Stimulated activated CD4-positive, alpha-beta T cell treated with anti-CD3 and anti-CD28 coated beads, Interleukin-1b, Interleukin-23, amount 100 ng/mL, for 1 hour (primary cell): ENCODE results near the gene TSPOAP1.

Experiments used
- DNase-seq, 2 donors: peaks; one replicate each; pipeline ENCODE4 v3.0.0-alpha.2; 2020; ENCODE audit warnings: low read depth in 2 of 2

TSPOAP1 gene

DNA sequence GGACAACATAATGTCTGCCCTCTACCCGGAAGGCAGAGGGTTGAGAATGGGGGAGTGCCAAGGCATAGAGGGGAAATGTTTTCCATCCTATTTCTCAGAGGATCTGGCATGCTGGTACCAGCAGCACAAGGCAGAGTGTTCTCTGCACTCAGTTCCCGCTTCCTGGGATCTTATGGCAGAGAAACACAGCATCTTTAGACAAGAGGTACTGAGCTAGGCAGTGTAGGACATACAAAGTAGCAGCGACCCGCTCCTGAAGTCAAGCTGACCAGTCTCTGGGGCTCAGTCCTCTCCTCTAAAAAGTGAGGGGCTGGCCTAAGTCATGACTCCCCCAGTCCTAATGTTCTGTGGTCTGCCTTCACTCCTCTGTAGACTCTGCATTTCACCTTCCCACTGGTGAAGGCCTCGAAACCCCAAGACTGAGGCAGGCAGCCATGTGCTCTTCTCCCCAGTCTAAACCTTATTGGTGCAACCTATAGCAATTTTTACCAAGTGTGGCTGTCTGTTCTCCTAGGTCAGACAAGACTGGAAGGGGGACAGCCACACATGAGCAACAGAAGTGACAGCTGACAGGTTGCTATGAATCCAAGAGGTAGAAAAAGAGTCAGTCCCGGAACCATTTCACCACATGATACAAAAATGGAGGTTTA is 11.3 kb upstream of the TSPOAP1 start:
- DNase-seq = no peak

DNA sequence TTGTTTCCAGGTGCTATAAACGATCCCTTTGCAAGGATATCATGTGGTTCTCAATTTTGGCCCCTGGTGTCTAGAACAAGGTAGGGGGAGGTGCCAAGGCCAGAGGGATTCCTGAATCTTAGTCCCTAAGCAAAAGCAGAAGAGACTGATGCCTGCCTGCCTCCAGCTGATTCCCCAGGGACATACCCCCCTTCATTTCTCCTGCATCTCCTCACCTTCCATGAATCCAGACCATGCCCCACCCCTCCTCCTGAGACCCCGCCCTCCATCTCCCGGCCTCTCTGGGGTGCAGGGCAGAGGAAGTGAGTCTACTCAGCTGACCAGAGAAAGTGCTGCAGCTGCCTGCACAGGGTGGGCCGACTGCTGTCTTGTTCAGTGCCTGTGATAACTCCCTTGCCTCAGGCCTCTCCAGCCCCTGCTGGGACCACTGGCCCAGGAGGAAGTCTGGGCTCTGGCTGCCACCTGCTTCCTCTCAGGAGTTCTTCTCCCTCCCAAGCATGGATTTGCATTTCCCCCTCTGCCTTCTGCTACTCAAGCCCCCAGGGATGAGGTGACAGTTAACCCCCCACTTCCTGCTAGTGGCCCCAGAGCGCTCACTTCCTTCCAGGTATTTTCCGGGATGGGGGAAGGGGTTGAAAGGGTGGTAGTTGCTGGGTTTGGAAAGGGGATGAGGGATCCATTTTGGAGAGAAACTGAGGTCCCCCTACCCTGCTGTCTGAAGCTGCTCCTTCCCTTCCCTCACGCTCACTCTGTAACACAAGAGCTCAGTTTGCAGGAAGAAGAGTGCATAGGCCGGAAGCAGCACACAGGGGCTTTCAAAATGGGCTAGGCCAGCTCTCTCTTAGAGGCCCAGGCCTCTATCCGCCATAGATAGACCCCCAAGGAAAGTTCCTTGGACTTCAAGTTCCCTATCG is 10.5 kb upstream of the TSPOAP1 start:
- DNase-seq = no peak

DNA sequence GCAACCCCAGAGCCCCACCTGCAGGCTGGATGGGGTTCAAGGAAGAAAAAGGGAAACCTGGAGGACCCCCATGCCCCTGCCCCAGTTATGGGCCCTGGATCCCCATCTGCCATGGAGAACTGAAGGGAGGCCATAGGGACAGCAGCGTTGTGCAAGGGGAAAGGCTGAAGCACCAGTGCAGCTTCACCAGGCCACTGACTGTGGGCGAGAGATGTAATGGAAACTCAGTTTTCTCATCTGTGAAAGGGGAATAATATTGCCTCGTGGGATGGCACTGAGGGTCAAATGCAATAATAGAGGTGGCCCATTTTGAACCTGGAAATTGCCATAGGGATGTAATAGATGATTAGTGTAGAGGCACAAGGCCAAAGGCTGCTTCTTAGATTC is 9.9 kb upstream of the TSPOAP1 start:
- DNase-seq = no peak

DNA sequence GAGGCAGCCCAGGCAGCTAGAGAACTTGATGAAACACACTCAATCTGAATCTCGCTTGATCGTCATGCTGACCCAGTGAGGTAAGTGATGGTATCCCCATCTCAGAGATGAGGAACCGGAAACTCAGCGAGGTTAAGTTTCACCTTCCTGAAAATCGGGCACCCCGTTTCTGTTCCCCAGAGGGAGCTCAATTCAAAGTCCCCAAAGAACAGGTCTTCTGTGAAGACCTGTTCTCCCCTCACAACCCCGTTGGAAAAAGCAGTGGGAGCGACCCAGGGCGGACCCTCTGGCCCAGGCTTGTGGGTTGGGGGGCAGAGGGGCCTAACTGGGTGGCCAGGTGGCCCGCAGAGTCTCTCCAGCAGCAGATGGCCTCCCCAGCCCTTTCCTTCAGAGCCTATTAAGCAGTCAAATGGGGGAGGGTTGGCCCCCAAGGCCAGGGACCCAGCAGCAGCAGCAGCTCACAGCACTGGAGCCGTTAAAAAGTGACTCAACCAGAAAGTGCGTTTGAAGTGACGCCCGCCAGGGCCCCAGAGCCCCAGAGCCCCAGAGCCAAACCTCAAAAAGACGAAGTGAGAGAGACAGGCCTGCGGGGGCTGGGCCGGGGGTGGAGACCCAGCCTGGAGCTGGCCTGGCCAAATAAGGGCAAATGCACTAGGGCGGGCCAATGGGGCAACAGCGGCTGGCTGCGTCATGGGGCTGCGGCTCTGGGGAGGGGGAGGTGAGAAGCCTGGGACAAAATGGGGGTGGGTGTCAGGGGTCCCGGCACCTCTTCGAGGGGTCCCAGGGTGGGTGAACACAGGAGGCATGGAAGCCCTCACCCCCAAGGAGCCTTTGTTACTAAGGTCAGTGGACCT is 9.2 kb upstream of the TSPOAP1 start:
- DNase-seq = peak; percentile 80 to 87

DNA sequence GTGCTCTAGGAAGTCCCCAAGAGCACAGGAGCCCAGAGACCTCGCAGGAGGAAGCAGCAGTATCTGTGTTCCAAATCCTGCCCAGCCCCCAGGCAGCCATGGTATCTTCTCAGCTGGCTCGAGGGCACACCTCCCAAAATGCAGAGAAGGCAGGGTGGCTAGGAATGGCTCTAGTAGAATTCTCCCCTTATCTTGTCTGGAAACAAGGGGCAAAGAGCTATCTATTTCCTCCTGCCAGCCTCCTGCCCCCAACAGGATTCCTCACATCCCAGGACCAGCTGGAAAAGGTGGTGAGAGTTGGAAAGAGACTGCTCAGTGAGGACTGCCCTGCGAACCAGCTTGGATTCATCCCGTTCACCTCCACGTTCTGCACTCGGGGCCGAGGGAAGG is 8.6 kb upstream of the TSPOAP1 start:
- DNase-seq = no peak

DNA sequence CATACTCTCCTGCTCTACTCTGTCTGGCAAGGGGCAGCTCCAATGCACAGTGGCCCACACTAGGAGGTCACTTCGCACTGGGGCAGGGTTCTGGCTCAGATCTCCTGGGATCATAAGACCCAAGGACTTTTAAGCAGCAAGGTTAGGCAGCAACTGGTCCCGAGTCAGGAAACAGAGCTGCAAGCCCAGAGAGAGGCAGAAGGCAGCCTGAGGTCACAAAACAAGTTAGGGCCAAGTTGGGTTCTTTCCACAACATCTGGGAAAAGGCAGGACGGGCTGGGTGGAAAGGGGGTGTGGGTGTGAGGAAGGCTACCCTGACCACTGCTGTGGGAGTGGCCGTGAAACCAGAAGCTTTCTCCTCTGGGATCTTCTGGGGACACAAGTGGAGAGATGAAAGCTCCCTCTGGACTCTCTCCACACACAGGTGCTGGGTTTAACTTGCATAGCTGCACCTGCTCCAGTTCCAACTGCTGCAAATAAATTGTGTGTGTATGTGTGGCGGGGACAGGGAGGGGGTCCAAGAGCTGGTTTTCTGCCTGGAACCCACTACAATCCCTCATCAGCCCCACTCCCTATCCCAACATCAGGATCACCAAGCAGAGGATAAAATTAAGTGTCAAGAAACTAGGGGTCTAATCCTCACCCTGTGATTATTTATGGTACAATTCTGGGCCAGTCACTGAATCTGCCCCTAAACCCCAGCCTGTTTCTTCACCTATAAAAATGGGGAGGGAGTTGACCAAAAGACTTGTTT is 8.0 kb upstream of the TSPOAP1 start:
- DNase-seq = no peak

DNA sequence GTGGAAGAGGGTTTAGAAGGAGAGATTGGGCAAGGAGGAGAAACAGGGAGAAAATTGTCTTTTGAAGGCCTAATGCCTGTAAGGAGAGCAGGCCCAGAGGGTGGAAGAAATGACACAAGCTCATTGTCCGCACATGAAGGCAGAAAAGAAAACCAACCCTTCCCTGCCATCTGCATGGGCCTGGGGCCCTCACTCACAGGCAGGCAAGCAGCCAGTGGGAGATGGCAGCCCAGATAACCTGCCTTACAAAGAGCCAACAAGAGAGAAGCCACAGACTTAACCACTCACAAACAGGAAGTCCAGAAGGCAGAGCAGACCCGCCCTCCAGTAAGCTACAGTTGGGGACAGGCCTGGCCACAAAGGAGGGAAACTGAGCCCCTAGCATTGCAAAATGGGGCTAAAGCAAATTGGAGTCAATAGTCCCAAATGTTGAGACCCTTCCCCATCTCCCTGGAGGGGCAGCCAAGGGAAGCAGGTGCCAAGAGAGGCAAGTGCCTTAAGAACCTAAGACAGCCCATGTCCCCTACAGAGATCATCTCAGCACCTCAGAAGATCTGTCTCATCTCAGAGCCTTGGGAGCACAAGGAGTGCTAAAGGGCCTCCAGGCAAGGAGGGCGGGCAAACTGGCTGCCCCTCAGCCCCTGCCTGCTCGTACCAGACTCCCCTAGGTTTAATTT is 7.3 kb upstream of the TSPOAP1 start:
- no peak for DNase-seq

DNA sequence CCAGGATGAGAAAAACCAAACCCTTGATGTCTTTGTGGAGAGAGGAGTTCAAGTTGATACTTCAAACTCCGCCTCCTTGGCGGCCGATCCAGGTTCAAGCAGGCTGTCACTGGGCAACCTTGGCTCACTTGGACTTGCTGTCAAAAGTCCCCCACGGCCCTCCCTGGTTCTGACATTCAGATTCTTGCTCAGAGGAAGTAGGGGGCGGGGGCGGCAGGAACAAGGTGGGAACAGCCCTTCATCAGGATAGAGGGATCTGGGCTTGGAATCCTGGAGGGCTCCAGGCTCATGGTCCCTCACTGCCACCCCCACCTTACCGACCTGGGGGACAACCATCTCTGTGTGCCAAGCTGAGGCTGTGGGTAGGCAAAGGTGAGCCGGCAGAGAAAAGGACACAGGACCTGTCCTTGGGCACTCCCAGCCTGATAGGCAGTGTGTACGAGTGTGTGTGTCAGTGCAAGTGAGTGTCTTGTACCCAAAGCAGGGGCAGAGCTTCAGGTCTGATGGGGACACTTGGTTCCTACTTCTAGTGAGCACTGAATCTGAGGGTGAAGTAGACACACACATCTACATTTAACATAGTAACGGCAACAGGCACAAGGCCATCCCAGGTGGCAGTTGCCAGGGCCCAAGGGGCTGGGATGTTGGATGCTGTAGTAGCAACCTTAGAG is 6.6 kb upstream of the TSPOAP1 start:
- no peak for DNase-seq

DNA sequence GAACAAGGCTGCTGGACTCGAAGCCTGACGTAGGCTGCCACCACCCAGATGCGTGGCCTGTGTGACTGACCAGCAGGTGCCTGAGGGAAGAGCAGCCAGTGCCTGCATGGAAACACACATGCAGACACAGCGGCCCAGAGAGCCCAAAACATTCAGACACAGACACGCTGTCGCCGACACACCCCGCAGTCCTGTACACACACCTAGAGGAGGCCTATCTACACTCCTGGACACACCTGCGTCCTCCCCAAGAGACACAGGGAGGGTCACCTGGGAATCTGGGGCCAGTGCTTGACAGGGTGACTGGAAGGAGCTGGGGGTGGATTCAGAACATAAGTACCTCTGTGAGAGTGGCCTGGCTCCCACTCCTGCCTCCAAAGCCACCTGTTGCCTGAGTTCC is 6.1 kb upstream of the TSPOAP1 start:
- no peak for DNase-seq

DNA sequence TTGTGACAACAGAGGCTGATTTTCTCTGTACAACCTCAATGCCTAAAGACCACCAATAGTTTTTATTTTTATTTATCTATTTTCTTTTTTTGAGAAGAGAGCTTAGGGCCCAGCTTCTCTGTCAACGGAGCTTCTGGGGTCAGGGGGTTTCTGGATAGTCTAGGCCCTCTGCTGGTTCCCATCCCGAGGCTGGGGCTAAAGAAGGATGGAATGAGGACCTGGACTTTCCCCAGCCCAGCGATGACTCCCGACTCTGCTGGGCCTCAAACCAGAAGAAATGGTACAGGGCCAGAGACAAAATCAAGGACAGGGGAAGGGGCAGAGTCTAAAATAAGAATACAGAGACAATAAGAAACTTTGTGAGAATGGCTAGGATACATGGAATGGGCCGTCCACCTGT is 5.7 kb upstream of the TSPOAP1 start:
- DNase-seq = no peak

DNA sequence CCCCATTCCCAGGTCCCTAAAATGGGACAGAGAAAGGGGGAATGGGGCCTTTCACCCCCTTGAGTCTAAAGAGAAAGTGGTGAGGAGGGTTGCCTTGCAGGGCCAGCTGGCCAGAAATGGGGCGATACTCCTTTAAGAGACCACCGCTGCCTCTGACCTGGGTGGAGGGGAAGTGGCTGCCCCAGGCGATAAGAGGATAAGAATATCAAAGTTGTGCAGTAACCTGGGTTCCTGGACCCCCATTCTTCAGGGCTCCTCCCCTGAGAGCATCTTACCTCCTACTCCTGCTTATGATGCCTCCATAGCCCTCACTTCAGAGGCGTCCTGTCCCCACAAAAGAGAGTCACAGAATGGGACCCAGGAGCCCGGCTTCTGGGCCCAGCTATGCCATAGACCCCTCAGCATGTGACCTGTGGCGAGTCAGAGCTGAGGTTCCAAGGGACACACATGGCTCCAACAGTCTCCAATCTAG is 5.2 kb upstream of the TSPOAP1 start:
- no peak for DNase-seq

DNA sequence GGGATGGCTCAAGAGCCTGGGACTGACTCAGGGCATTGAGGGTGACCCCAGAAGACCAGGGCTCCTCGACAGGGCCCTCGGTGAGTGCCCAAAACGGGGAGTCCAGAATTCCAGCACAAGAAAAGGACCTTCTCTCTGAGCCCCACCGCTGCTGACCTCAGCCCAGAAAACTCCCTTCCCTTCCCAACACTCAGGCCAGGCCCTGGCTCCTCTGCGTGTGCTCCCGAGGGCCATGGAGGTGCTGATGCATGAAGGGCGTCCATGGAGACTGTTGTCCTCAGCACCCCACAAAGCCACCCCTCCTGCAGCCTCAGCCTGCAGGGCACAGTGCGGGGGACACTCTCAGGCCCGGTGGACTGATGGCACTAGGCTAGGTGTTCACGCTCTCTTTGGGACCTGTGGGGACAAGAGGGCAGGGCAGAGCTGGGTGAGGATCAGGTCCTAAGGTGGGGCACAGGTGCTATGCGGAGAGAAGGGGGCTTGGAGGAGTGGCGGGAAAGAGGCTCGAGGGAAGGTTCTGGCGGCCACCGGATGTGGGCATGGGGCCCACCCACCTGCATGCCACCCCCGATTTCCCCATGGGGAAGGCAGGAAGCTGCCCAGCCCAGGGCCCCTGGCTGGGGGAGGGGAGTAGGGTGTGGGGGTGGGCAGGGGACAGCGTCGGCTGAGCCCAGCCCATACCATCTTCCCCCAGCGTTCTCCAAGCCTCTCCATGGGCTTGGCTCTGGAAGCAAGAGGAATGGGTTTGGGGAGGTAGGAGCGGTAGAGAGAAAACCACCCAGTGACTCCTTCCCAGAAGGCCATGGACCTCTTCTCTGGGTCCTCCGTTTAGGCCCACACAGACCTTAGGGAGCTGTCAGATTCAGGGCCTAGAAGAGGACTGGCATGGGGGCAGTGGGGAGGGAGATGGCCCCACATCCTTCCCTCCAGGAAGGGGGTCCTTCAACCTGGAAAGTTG is 4.5 kb upstream of the TSPOAP1 start:
- no peak for DNase-seq

DNA sequence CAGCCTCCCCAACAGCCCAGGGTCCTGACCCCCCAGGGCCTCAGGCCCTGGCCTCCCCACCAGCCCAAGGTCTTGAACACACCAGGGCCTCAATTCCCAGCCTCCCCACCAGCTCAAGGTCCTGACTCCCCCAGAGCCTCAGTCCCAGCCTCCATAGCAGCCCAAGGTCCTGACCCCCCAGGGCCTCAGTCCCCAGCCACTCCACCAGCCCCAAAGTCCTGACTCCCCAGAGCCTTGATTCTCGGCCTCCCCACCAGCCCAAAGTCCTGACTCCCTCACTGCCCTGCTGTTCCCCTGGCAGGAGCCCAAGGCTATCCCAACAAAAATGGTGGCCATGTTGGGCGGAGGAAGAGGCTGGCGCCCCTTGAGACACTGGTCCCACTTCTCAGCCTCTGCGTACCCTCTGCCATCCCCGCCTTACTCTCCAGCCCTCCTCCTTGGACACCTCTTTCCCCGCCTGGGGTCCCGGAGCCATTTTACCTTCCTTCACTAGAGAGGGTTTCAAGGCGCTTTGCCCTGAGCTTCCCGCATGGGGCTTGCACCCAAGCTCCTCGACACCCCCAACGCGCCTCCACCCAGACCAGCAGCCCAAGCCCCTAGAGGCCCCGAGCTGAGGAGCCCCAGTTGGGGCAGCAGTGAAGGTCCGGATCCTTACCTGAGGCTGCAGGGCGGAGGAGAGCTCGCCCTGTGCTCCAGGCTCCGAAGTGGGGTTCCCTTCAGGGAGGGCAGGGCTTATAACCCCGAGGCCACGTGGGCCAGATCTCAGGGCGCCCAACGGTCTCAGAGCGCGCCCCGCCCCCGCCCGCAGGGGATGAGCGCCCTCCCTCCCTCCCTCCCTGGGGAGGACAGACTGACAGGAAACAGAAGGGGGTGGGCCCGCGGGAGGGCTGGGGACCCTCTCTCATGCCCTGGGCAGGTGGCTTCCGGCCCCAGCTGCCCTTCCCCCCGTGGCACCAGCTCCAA is 3.5 kb upstream of the TSPOAP1 start:
- peak; percentile 88 to 90 for DNase-seq

DNA sequence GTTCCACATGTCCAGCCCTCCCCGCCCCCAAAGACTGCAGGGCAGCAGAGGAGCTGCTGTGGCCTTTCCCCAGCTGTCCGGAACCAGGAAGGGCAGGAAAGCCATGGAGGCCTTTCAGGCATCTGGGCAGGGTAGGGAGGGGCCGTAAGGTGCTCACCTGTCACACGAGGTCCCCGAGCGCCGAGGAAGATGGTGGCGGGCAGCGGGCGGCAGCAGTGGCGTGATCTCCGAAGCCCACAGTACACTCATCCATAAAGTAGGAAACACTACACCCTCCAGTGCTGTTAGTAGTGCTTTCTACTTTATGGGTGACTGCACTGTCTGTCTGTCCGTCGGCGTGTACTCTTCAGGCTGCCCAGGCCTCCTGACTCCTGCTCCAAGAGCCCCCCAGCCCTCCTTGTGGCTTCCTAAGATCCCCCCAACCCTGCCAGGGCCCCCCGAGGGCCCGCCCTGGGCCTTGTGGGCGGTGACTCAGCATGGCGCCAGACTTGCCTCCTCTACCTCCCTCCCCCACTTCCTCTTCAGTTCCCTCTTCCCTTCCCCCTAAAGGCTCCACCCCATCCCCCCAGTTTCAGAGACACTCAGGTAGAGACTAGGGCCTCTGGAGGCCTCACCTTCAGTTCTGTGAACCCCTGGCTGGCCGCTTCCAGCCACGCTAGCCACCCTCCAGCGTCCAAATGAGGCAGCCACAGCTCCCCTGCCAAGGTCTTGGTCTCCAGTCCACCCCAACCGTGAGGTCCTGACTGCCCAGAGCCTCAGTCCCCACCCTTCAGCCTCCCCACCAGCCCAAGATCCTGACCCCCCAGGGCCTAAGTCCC is 2.6 kb upstream of the TSPOAP1 start:
- peak; percentile 59 to 68 for DNase-seq

DNA sequence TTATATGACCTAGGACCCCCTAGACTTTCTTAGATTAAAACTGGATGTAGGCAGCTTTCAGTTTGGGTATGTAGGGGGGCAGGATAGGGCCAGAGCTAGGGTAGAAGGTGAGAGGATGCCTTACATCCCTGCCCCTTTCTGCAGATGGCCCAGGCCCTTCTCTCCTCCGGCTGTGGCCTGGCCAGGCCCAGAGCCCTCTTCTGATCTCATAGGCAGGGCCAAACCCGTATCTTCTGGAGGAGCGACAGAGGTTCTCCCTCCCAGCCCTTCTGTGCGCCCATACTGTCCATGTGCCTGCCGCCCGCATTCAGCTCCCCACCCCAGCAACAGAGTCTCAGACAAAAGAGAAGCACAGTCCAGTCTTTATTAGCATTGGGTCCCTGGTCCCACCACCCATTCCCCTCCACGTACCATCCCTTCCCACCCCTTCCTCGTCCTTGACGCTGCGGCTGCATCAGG is 2.0 kb upstream of the TSPOAP1 start:
- no peak for DNase-seq

DNA sequence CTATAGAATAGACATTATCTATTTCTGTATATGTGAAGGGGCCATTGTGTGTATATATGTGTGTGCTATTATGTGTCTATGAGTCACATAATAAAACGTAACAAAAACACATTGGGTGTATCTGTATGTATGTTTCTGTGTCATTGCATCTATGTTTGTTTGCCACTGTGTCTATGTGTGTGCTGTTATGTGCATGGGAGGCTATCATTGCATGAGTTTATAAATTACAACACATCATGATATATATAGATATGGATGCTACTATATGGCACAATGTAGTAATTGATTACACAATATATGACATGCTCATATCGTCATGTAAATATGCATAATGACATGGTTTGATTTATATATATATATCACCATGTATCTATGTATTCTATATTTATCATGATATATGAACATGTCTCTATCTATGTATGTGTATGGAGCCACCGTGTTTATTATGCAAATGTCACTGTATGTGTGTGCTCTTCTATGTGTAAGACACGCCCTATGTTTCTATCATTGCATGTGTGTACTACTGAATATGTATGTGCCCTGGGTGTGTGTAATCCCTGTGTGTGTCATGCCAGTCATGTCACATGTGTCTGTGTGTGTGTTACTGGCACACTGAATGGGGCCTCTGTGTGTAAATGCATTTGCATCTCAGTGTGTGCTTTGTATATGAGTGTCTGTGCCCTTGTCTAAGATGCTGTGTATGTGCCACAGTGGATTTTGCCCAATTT is 1.4 kb upstream of the TSPOAP1 start:
- no peak for DNase-seq
